H4 (cell line): ENCODE data around the gene MSLN. TPM values are rescaled to one million over a fixed set of nuclear protein-coding genes. Genes with fewer than 3 reads are reported as not detected.

Experiments
- DNase-seq: peaks from one replicate; pipeline ENCODE4 v3.0.0-alpha.2; 2015; ENCODE audit warnings: low spot score
- total RNA-seq: library from RNA; depleted of rRNA; stranded (reverse); fragments of >200 nt; shearing (Covaris generic); gene quantifications from 2 replicates; pipeline ENCODE4 v1.2.3, GENCODE V29; 2014; rRNA removed

Gene MSLN
- not detected in 2 replicates for total RNA-seq

GRCh38 chr16:760545-761343, at the start of gene MSLN:
Gene MSLN (plus strand): TSS chr16:760734. CDS start chr16:762681, 1,947 bp downstream.
- DNase-seq: no peak

- DNase-seq: no peak
Measured at GRCh38 chr16:711084-711483, 49.5 kb upstream of the MSLN start.

DNA sequence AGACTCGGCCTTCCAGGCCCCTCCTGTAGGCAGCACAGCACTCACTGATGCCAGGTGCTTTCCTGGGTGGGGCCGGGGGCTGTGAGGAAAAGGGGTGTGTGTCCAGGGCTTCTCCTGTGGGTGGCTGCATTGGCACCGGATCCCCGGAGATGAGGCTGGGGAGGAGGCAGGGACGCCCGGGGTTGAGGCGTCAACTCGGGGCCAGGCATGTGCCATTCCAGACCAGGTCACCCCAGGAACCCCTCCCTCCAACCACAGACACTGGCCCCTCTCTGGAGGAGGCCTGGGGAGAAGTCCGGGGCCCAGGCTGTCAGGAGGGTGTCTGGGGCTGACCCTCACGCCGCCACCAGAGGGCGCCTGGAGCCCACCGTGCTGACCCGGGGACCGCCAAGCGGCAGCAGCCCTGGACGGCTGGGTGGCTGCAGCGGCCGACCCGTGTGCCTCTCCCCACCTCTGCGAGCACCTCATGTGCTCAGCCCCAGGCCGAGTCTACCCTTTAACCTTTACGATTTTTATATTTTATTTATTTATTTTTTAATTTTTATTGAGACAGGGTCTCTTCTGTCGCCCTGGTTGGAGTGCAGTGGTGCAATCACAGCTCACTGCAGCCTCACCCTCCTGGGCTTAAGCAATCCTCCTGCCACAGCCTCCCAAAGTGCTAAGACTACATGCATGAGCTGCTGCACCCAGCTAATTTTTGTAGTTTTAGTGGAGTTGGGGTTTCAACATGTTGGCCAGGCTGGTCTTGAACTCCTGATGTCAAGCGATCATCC, 48.8 kb upstream of the MSLN start:
- DNase-seq: peak; percentile 42

- peak; percentile 83 for DNase-seq
Measured at GRCh38 chr16:712740-713250, 47.7 kb upstream of the MSLN start.

GRCh38 chr16:714079-714478, 46.5 kb upstream of the MSLN start:
- DNase-seq: no peak

DNA sequence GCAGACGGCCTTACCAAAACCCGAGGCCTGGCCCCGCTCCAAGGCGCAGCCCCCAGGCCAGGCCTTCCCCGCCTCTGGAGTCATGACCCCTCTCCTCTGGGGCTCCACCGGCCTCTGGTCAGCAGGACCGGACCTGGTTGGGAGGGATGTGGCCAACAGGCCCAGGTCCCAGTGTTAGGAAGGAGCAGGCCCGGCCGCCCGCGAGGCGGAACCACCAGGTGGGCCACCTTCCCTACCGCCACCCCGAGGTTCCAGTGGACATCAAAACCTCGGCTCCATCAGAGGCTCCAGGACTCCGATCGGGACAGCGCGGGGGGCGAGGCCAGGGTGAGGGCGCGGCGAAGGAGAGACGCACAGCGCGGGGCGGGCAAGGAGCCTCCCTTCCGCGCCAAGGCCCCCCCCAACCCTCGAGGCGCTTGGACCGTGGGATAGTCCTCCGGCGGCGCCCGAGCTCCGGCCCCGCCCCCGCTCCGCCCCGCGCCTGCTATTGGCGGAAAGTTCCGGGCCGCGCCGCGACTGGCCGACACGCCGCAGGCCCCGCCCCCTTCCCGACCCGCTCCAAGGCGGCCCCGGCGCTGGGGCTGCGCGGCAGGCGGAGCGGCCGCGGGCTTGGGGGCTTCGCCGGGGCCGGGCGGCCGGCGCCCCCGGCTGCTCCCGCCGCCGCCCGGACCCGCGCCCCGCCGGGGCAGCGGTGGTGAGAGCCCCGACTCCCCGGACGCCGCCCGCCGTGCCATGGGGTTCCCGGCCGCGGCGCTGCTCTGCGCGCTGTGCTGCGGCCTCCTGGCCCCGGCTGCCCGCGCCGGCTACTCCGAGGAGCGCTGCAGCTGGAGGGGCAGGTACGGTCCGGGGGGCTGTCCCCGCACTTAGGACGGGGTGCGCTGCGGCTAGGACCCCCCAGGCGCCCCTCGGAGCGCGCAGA, 45.7 kb upstream of the MSLN start, which contains the start of gene METRN:
Gene METRN (plus strand): TSS at position 561 of the 919 bp plus-strand sequence. CDS start 172 bp downstream, at position 733.
- peak; percentile 44 for DNase-seq

GRCh38 chr16:715477-716199, 44.9 kb upstream of the MSLN start:
- no peak for DNase-seq

DNA sequence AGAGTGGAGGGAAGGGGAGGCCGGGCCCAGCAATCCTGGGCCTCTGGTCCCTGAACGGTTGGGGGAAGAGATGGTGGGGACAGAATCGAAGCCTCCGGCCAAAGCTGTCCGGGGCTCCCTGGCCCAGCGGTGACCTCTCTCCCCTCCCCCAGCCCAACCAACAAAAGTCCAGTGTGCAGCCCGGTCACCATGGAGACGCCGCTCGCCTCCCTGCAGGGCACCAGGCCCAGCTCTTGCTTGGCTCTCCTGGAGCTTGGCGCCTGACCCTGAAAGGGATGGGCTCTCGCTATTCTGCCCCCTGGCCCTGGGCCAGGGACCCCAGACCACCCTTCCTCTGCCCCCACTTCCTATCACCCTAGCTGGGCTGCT, 44.4 kb upstream of the MSLN start:
- DNase-seq: no peak

GRCh38 chr16:716768-717325, 43.7 kb upstream of the MSLN start:
- no peak for DNase-seq

GRCh38 chr16:717450-718245, 42.9 kb upstream of the MSLN start:
- DNase-seq: no peak

GRCh38 chr16:718389-718788, 42.1 kb upstream of the MSLN start:
- DNase-seq: no peak

DNA sequence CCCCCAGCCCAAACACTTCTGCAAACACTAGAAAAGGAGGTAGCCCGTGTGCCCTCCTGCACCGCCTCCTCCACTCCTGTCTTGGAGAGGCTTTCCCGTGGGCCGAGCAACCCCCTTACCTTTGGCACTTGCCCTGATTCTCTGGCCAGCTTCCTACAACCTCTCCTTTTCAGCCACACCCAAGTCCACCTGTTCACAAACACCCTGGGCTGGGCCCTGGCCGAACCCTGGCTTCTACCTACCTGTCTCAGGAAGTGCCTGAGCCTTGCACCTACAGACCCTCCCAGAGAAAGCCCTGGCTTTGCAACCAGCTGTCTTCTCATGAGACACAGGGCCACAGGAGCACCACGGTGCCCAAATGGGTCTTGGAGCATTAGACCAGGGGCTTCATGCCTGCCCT, 41.6 kb upstream of the MSLN start:
- no peak for DNase-seq

DNA sequence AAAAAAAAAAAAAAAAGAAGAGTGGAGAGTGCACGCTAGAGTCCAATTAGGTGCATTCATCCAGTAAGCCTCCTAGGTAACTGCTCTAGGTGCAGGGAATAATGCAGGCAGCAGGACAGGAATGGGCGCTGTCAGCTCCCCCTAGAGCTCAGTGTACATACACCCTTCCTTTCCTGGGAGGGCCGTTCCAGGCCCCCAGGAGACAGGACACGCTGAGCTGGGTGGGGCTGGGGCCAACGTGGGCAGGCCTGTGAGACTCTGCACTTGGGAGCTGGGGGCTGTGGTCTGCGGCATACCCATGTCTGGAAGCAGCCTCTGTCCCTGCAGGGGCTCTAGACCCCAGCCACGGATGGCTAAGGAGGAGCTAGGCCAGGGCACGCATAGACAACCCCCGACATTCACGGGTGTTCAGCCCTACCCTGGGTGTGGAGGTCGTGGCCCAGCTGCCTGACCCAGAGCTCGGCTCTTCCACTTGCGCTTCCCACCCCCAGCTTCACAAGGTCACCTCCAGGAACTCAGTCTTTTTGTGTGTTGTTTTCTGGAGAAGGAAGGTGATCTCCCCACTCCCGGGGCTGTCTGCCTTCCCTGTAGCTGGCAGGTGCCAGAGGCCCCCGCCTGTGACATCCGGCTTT, 40.6 kb upstream of the MSLN start:
- DNase-seq: no peak

- peak; percentile 60 for DNase-seq
Measured at GRCh38 chr16:720447-720989, 40.0 kb upstream of the MSLN start.

- DNase-seq: peak; percentile 65
Measured at GRCh38 chr16:720990-721764, 39.4 kb upstream of the MSLN start, which contains the start of gene ANTKMT. Gene ANTKMT (plus strand): TSS chr16:721146. CDS start chr16:721275, 129 bp downstream.

DNA sequence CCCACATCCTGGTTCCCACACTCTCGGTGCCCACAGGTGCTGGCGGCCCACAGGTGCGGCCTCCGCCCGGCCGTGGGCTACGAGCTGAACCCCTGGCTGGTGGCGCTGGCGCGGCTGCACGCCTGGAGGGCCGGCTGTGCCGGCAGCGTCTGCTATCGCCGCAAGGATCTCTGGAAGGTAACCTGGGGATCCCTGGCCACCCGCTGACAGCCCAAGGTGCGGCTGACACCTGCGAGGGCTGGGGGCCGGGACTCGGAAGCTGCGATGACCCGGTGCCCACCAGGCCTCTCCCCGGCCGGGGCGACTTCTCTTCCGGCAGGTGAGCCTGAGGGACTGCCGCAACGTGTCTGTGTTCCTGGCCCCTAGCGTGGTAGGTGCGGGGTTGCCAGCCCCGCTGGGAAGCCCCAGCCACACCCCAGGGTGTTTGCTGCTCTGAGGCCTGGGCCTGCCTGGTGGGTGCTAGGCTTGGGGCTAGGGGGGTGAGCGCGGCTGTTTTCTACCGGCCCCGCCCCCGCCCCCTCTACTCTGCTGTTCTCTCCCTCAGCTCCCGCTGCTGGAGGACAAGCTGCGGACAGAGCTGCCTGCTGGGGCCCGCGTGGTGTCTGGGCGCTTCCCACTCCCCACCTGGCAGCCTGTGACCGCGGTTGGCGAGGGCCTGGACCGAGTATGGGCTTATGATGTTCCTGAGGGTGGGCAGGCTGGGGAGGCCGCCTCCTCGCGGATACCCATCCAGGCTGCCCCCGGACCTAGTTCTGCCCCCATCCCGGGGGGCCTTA, 38.6 kb upstream of the MSLN start:
- DNase-seq: no peak
